K562 (cell line): Measurements from ENCODE around the gene TPX2. TPM values are rescaled to one million over a fixed set of nuclear protein-coding genes. Genes with fewer than 3 reads are reported as not detected.

Source experiments
- ATAC-seq: fragments of 200-7000 bp; cut with Tn5 transposase; 3 replicates; pipeline ENCODE4 v1.9.1; 2020; ENCODE audit warnings: moderate library complexity
- BruUV-seq: library from RNA; stranded (reverse); fragments of 400-500 nt; replicated peaks from 2 replicates; lab custom pipeline; 2021; lab: Mats Ljungman, UMichigan
- CTCF ChIA-PET: fragments of 300-600 bp; formaldehyde crosslinking; extraction: SDS; loops from one replicate; lab custom pipeline; 2021; ENCODE audit warnings: low intra/inter-chr PET ratio; lab: Yijun Ruan, JAX
- POLR2A ChIA-PET: fragments of 300-600, 350-650 bp; sonication (Branson Sonifier 250); formaldehyde crosslinking; extraction: SDS; loops from one replicate; lab custom pipeline; 2021; ENCODE audit warnings: antibody characterized with exemption, inconsistent platforms; lab: Yijun Ruan, JAX
- DNase-seq, 4 experiments: peaks; one replicate each; pipeline versions ENCODE4 v3.0.0 to v3.0.0-alpha.2; 2011 to 2018; ENCODE audit warnings: low spot score in 3 of 4, mixed read lengths in 3 of 4; ENCODE audit errors: extremely low read depth in 1 of 4
- FAIRE-seq: peaks from 2 replicates; lab custom pipeline; 2011; peaks lifted over from hg19 to GRCh38; lab: Jason Lieb, UNC
- H2AFZ ChIP-seq: 2 replicates; pipeline ENCODE4 v1.6.0; 2011; ENCODE audit warnings: low read depth, low read length, control low read depth, inconsistent platforms
- H3K27ac ChIP-seq: fragments of 200-600 bp; 3 replicates; pipeline ENCODE4 v1.8.0; 2011; ENCODE audit warnings: low read depth, mild to moderate bottlenecking, control low read depth, inconsistent platforms, low read length, moderate library complexity, mixed read lengths; ENCODE audit errors: extremely low read depth
- H3K27me3 ChIP-seq, 2 experiments: fragments of 300-600 bp in 1 of 2; 2 replicates in 1 of 2; 3 replicates in 1 of 2; pipeline versions ENCODE4 v1.6.0 to v1.8.0; 2011; ENCODE audit warnings: inconsistent platforms in 2 of 2, low read length in 2 of 2, mild to moderate bottlenecking in 1 of 2, mixed read lengths in 1 of 2, moderate library complexity in 1 of 2; ENCODE audit not compliant: control insufficient read depth in 2 of 2, insufficient read depth in 2 of 2
- H3K36me3 ChIP-seq: fragments of 300-600 bp; 3 replicates; pipeline ENCODE4 v1.8.0; 2011; ENCODE audit warnings: mild to moderate bottlenecking, low read length, inconsistent platforms; ENCODE audit not compliant: control insufficient read depth, insufficient read depth
- H3K4me1 ChIP-seq, 2 experiments: fragments of 200-600 bp in 1 of 2; replicated peaks in 1 of 2; 2 replicates in 1 of 2; 3 replicates in 1 of 2; pipeline versions ENCODE4 v1.5.1 to v1.8.0; 2011; ENCODE audit warnings: inconsistent platforms in 2 of 2, low read length in 2 of 2, mild to moderate bottlenecking in 1 of 2, mixed read lengths in 1 of 2, moderate library complexity in 1 of 2; ENCODE audit not compliant: control insufficient read depth in 2 of 2, insufficient read depth in 2 of 2
- H3K4me2 ChIP-seq: 2 replicates; pipeline ENCODE4 v1.6.1; 2011; ENCODE audit warnings: low read length, control low read depth, inconsistent platforms, mixed read lengths; ENCODE audit not compliant: insufficient read depth
- H3K4me3 ChIP-seq: fragments of 200-600 bp; sonication (generic), shearing (Covaris generic); 2 replicates; pipeline ENCODE4 v1.5.1; 2016; ENCODE audit warnings: control low read depth, inconsistent platforms
- H3K79me2 ChIP-seq: fragments of 200-600 bp; 3 replicates; pipeline ENCODE4 v1.8.0; 2011; ENCODE audit warnings: low read length, inconsistent platforms; ENCODE audit not compliant: control insufficient read depth, insufficient read depth
- H3K9ac ChIP-seq, 2 experiments: 2 replicates each; pipeline versions ENCODE4 v1.6.0 to v1.6.1; 2011; ENCODE audit warnings: low read depth in 2 of 2, low read length in 2 of 2, control low read depth in 1 of 2, inconsistent platforms in 1 of 2, mild to moderate bottlenecking in 1 of 2, mixed read lengths in 1 of 2; ENCODE audit not compliant: insufficient read depth in 1 of 2
- H3K9me1 ChIP-seq: one replicate; pipeline ENCODE4 v1.6.0; 2011; ENCODE audit warnings: inconsistent platforms, mild to moderate bottlenecking, low read length, moderate library complexity; ENCODE audit not compliant: control insufficient read depth, insufficient read depth
- H3K9me3 ChIP-seq: replicated peaks from 2 replicates; pipeline ENCODE4 v1.5.1; 2011; ENCODE audit warnings: low read depth, low read length, inconsistent platforms; ENCODE audit not compliant: control insufficient read depth, insufficient read depth
- H4K20me1 ChIP-seq: replicated peaks from 2 replicates; pipeline ENCODE4 v1.6.1; 2011; ENCODE audit warnings: low read length, inconsistent platforms, mixed read lengths; ENCODE audit not compliant: control insufficient read depth, insufficient read depth
- E4F1 ChIP-seq: fragments of 250-450 bp; sonication (Bioruptor Pico); IDR thresholded peaks from 2 replicates; pipeline ENCODE4 v1.5.0; 2021; ENCODE audit warnings: mild to moderate bottlenecking, borderline replicate concordance
- MEF2A ChIP-seq: IDR thresholded peaks from 2 replicates; pipeline ENCODE4 v1.6.1; 2011; ENCODE audit warnings: low read depth, mild to moderate bottlenecking, low read length, moderate library complexity; ENCODE audit not compliant: control insufficient read depth
- NBN ChIP-seq: fragments of 450-650 bp; IDR thresholded peaks from 2 replicates; pipeline ENCODE4 v1.6.1; 2016; ENCODE audit warnings: low read depth, mild to moderate bottlenecking
- NFIX ChIP-seq: fragments of 250-450 bp; sonication (Bioruptor Pico); IDR thresholded peaks from 2 replicates; pipeline ENCODE4 v1.4.0; 2020; ENCODE audit warnings: low read depth, mild to moderate bottlenecking, moderate library complexity
- PHF21A ChIP-seq: fragments of 450-650 bp; IDR thresholded peaks from 2 replicates; pipeline ENCODE4 v1.6.1; 2017; ENCODE audit warnings: low read depth, borderline replicate concordance
- TAF1 ChIP-seq: IDR thresholded peaks from 2 replicates; pipeline ENCODE4 v1.6.1; 2011; ENCODE audit warnings: mild to moderate bottlenecking, low read length, moderate library complexity; ENCODE audit not compliant: insufficient read depth, control insufficient read depth, severe bottlenecking; ENCODE audit errors: extremely low read depth
- TFAM ChIP-seq: fragments of 250-450 bp; sonication (Bioruptor Pico); conservative IDR thresholded peaks from 2 replicates; pipeline ENCODE4 v1.5.0; 2021; ENCODE audit warnings: mild to moderate bottlenecking, moderate library complexity
- TRIM25 ChIP-seq: fragments of 450-650 bp; IDR thresholded peaks from 2 replicates; pipeline ENCODE4 v1.7.0; 2016; ENCODE audit warnings: borderline replicate concordance
- ZFPM2 ChIP-seq: fragments of 250-450 bp; sonication (Bioruptor Pico); IDR thresholded peaks from 2 replicates; pipeline ENCODE4 v1.5.1; 2022; ENCODE audit warnings: mild to moderate bottlenecking
- ZHX1 ChIP-seq: fragments of 150-350 bp; conservative IDR thresholded peaks from 2 replicates; pipeline ENCODE4 v1.6.1; 2014; ENCODE audit warnings: low read length
- ZNF140 ChIP-seq: fragments of 250-450 bp; sonication (Bioruptor Pico); IDR thresholded peaks from 2 replicates; pipeline ENCODE4 v1.8.0; 2021; ENCODE audit warnings: moderate library complexity, mild to moderate bottlenecking, inconsistent platforms
- ZNF311 ChIP-seq: fragments of 250-450 bp; sonication (Bioruptor Pico); IDR thresholded peaks from 2 replicates; pipeline ENCODE4 v1.4.0; 2020; ENCODE audit warnings: mild to moderate bottlenecking, moderate library complexity
- ZNF778 ChIP-seq: fragments of 450-650 bp; formaldehyde crosslinking; IDR thresholded peaks from 2 replicates; pipeline ENCODE4 v1.4.0; 2020; ENCODE audit warnings: mild to moderate bottlenecking, moderate library complexity
- WGBS: fragments of 100-300 bp; shearing (Covaris generic); methylation state at CpG from one replicate; pipeline ENCODE4 v1.1.6; 2016; ENCODE audit warnings: low coverage, mixed read lengths; ENCODE audit not compliant: insufficient coverage; ENCODE audit errors: missing lambda C conversion rate; 5-methylcytosine and 5-hydroxymethylcytosine counted together
- in situ Hi-C: fragments of 300-500 bp; cut with MboI; formaldehyde crosslinking; loops from 4 replicates; pipeline ENCODE4 v1.15.0; 2018; ENCODE audit warnings: inconsistent platforms, mixed read lengths
- intact Hi-C: fragments of 100-400 bp; cut with micrococcal nuclease; formaldehyde crosslinking; loops from 2 replicates; pipeline ENCODE4 v1.14.2; 2022
- polyA plus RNA-seq, 8 experiments: library from polyadenylated mRNA; depleted of rRNA in 4 of 8; stranded (reverse) in 5 of 8; unstranded in 3 of 8; fragments of >200 nt; fragmentation: Nextera tagmentation in 2 of 8; fragmentation: Illumina TruSeq in 1 of 8; extraction: Ambion mirVana in 2 of 8; extraction: Trizol in 1 of 8; gene quantifications; 2 replicates each; pipeline versions ENCODE4 v1.2.1 to v1.2.3, GENCODE V29; 2011 to 2014; ENCODE audit warnings: inconsistent platforms in 1 of 8, missing spikeins in 1 of 8
- total RNA-seq, 7 experiments: library from RNA; depleted of rRNA in 6 of 7; stranded (reverse); fragments of >200 nt in 6 of 7; fragmentation: Illumina TruSeq in 2 of 7; extraction: Trizol in 2 of 7; gene quantifications; 2 replicates each; pipeline versions ENCODE4 v1.2.1 to v1.2.3, GENCODE V29; 2011 to 2021; ENCODE audit warnings: low replicate concordance in 1 of 7

Gene TPX2
- total and polyA plus RNA-seq, 9 of the 15 experiments (the other 6 are each of a cell fraction or from before 2014, with no cell fraction given) = 48.0 to 241 (median 133) TPM

- Histone ChIP-seq H3K4me3 (peak within 1 kb of the TSS; percentile 88), H3K36me3 (peaks cover 43% of the 10 kb centered on the region), H3K79me2 (peaks cover 59% of the 10 kb centered on the region), H3K9ac (peak within 1 kb of the TSS; percentile 92 to 94), H3K4me2 (peak within 1 kb of the TSS; percentile 95), H3K27me3 (no peaks in the 10 kb centered on the region), H3K4me1 (peaks cover 9 to 30% of the 10 kb centered on the region in 2 experiments; a peak in 3 of 5 replicates), H4K20me1 (peaks cover 10% of the 10 kb centered on the region), H3K9me1 (no peaks in the 10 kb centered on the region), H3K27ac (peak within 1 kb of the TSS; percentile 92), H3K9me3 (no peaks in the 10 kb centered on the region), H2AFZ (peak within 1 kb of the TSS; percentile 89)
- peak; percentile 71 to 84 (median 74) for DNase-seq
- ATAC-seq = peak; percentile 80
- 2% methylated on average over 31 of the region's 38 CpGs for WGBS
- TSS peak; percentile 93 for BruUV-seq
- CTCF ChIA-PET = interaction anchor here (0.6 to 3.0 kb wide), 6 partner anchors 51 to 165 kb away, joined by 3 to 66 read pairs (median 4); no protein-coding TSS in a partner anchor
- no peak for FAIRE-seq
- in situ Hi-C loops (loop anchor here (10.0 kb wide), 1 partner anchor 58 kb away; no protein-coding TSS in a partner anchor), intact Hi-C loops (loop anchor here (1.0 to 2.0 kb wide), 5 partner anchors 48 to 162 kb away; no protein-coding TSS in a partner anchor)
- POLR2A ChIA-PET = interaction anchor here (0.7 to 2.8 kb wide), 11 partner anchors 11 to 148 kb away, joined by 3 to 13 read pairs (median 4); partner anchors contain the start of genes ID1 and TPX2
- TF ChIP-seq ZNF311 (CRISPR knock-in tag) = 0 out of 2 replicates have a peak, but pooled peaks have one; percentile 7
- no peak for TF ChIP-seq NFIX (CRISPR knock-in tag)
- TF ChIP-seq ZNF778 = no peak
- no peak for TF ChIP-seq ZNF140 (CRISPR knock-in tag)
- no peak for TF ChIP-seq PHF21A
- TF ChIP-seq ZHX1 = no peak
- 0 out of 2 replicates have a peak, but pooled peaks have one; percentile 18 for TF ChIP-seq NBN
- no peak for TF ChIP-seq ZFPM2 (CRISPR knock-in tag)
- TF ChIP-seq TFAM (CRISPR knock-in tag) = no peak
- TF ChIP-seq TAF1 = peak; percentile 11
- no peak for TF ChIP-seq E4F1
- TF ChIP-seq MEF2A = no peak
- no peak for TF ChIP-seq TRIM25
Observed at GRCh38 chr20:31722257-31723068, 16.6 kb upstream of the TPX2 start, which contains the start of gene BCL2L1. Gene BCL2L1 (minus strand): TSS chr20:31722868. CDS start chr20:31722218, 650 bp downstream.
